ENCODE results near the gene MGA.

DNA sequence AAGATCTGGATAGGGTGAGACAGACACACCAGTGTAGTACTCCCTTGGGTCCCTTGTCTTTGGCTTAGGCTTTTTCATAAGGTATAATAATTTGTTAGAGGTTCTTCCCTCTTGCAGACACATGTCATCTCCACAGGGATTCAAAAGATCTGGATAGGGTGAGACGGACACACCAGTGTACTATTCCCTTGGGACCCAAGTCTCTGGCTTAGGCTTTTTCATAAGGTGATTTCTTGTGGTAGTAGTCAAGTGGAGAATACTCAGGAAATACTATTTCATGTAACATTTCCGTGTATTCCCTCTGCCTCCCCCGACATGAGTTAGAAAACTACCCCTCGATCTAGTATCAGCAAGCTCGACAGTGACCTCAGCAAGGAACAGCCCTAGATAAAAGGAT lies 113.1 kb downstream of the MGA start:
- no peak for TF ChIP-seq POLR2A (IDR thresholded peaks at IDR 0.05; ENCODE audit: low read length)
- no peak for TF ChIP-seq GATA1 (IDR thresholded peaks at IDR 0.05; ENCODE audit: low read depth, low read length)
